Activated B cell treated with CpG ODN at 0.5 μM for 24 hours (primary cell): ENCODE data around the gene CLEC3B. TPM values are rescaled to one million over a fixed set of nuclear protein-coding genes. Genes with fewer than 3 reads are reported as not detected.

Experiments
- ATAC-seq: fragments of 200-7000 bp; cut with Tn5 transposase; one replicate; pipeline ENCODE4 v1.10.0; 2021; ENCODE audit warnings: low read depth, mild to moderate bottlenecking, moderate library complexity
- CTCF ChIA-PET: fragments of 350-600 bp; sonication (Branson Sonifier 250); formaldehyde crosslinking; loops from one replicate; lab custom pipeline; 2021; ENCODE audit warnings: antibody characterized with exemption; lab: Charles Lee
- POLR2A ChIA-PET: fragments of 350-600 bp; sonication (Branson Sonifier 250); formaldehyde crosslinking; loops from one replicate; lab custom pipeline; 2021; ENCODE audit warnings: antibody characterized with exemption; lab: Charles Lee
- DNase-seq: peaks from one replicate; pipeline ENCODE4 v3.0.0; 2022
- H3K27ac Mint-ChIP-seq: one replicate; pipeline ENCODE4 v1.8.0; 2020; ENCODE audit warnings: mixed read lengths
- H3K27me3 Mint-ChIP-seq: one replicate; pipeline ENCODE4 v1.8.0; 2021; ENCODE audit warnings: mixed read lengths
- H3K36me3 Mint-ChIP-seq: one replicate; pipeline ENCODE4 v1.8.0; 2021; ENCODE audit warnings: low read depth, mixed read lengths
- H3K4me1 Mint-ChIP-seq: one replicate; pipeline ENCODE4 v1.8.0; 2021; ENCODE audit warnings: mixed read lengths
- H3K4me3 Mint-ChIP-seq: one replicate; pipeline ENCODE4 v1.8.0; 2020; ENCODE audit warnings: mild to moderate bottlenecking, mixed read lengths
- H3K9me3 Mint-ChIP-seq: one replicate; pipeline ENCODE4 v1.8.0; 2020; ENCODE audit warnings: mixed read lengths
- intact Hi-C: fragments of 100-400 bp; cut with micrococcal nuclease; formaldehyde crosslinking; loops from one replicate; pipeline ENCODE4 v1.15.1; 2024
- total RNA-seq: library from RNA; stranded (reverse); gene quantifications from 2 replicates; pipeline ENCODE4 v1.2.3, GENCODE V29; 2022
- TF ChIP-seq, protein P1 (sequence below): fragments of 200-600 bp; IDR thresholded peaks from one replicate; pipeline ENCODE4 v1.8.0; 2022; ENCODE audit warnings: antibody characterized with exemption, mild to moderate bottlenecking

The CLEC3B gene
- total RNA-seq, 1 donor from 2014 or later, result not detected

DNA sequence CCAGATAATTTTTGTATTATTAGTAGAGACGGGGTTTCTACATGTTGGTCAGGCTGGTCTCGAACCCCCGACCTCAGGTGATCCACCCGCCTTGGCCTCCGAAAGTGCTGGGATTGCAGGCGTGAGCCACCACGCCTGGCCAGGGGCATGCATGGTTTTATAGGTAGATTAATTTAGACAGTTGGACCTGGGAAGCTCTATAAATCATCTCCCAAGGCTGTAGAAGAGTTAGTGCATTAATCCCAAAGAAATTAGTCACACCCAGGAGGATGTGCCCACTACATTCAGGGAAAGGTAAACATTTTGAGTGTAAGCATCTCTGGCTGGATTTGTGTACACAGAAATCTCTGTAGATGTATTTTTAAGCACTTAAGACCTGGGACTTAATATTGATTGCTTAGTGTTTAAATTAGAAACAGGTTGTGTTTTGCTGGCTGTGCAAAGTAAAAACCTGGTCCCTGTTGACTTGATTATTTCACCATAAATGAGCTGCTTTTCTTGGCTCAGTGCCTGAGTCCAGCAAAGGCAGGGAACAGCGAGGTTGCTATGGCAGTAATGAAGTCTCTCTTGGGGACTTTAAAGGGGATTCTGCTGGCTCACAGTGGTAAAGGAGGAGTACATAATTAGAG, 30.8 kb upstream of the CLEC3B start:
- H3K27ac Mint-ChIP-seq, result no peak overlapping the region
- peaks cover 4% of the 10 kb centered on the region for H3K4me1 Mint-ChIP-seq
- H3K9me3 Mint-ChIP-seq, result no peaks in the 10 kb centered on the region
- TF ChIP-seq, protein P1, sequence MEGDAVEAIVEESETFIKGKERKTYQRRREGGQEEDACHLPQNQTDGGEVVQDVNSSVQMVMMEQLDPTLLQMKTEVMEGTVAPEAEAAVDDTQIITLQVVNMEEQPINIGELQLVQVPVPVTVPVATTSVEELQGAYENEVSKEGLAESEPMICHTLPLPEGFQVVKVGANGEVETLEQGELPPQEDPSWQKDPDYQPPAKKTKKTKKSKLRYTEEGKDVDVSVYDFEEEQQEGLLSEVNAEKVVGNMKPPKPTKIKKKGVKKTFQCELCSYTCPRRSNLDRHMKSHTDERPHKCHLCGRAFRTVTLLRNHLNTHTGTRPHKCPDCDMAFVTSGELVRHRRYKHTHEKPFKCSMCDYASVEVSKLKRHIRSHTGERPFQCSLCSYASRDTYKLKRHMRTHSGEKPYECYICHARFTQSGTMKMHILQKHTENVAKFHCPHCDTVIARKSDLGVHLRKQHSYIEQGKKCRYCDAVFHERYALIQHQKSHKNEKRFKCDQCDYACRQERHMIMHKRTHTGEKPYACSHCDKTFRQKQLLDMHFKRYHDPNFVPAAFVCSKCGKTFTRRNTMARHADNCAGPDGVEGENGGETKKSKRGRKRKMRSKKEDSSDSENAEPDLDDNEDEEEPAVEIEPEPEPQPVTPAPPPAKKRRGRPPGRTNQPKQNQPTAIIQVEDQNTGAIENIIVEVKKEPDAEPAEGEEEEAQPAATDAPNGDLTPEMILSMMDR, result no peak
- no peaks in the 10 kb centered on the region for H3K27me3 Mint-ChIP-seq
- ChIA-PET CTCF (no interaction called here), POLR2A (no interaction called here)
- intact Hi-C loops, result no loop called here
- DNase-seq (no peak), ATAC-seq (no peak)
- no peak overlapping the region for H3K4me3 Mint-ChIP-seq
- peaks cover 94% of the 10 kb centered on the region for H3K36me3 Mint-ChIP-seq

DNA sequence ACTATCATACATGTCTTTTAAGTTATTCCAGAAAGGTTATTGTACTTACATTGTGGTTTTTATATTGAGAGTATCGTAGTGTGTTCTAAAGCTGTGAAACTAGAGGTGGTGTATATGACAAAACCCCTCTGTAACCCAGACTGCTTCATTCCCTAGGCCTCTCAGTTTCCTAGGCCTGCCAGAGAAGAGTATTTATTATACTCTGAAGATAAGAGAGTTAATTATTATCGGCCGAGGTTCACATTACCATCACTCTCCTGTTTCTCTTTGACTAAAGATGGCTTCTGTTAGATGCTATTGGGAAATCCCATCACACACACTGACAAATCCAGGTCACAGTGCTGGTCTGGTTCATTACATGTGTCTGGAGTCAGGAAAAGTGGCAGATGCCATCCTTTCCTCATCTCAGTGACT, 29.5 kb upstream of the CLEC3B start:
- CTCF ChIA-PET, result no interaction called here

DNA sequence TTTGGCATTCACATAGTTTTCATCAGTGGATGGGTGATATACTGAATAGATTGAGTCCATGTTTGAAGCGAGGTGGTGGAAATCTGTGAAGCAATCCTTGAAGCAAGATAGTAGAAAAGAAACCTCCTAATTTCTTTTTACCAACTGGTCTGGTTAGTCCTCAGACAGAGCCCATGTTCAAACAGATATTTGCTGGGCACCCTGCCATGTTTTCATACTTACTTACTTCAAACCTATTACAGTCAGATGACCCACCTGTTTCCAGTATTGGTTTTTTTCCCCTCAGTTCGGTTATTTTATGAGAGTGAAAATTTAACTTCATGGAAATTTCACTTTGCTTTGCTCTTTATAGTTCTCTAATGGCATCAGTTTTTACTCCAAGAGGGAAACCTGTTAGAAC, 26.3 kb upstream of the CLEC3B start:
- intact Hi-C loops, result no loop called here
- peaks cover 2% of the 10 kb centered on the region for H3K9me3 Mint-ChIP-seq
- peaks cover 92% of the 10 kb centered on the region for H3K36me3 Mint-ChIP-seq
- H3K27me3 Mint-ChIP-seq, result no peaks in the 10 kb centered on the region
- TF ChIP-seq, protein P1, result no peak
- no peak for ATAC-seq
- H3K27ac Mint-ChIP-seq, result no peak overlapping the region
- no peak overlapping the region for H3K4me3 Mint-ChIP-seq
- CTCF ChIA-PET, result no interaction called here
- DNase-seq, result no peak
- peaks cover 4% of the 10 kb centered on the region for H3K4me1 Mint-ChIP-seq
- POLR2A ChIA-PET, result no interaction called here

More for the DNA sequence above, 29.5 kb upstream of the CLEC3B start:
- H3K27ac Mint-ChIP-seq, result peak overlapping the region; percentile 8
- H3K9me3 Mint-ChIP-seq, result no peaks in the 10 kb centered on the region
- H3K4me3 Mint-ChIP-seq, result no peak overlapping the region
- TF ChIP-seq, protein P1, result no peak
- DNase-seq (no peak), ATAC-seq (no peak)
- peaks cover 94% of the 10 kb centered on the region for H3K36me3 Mint-ChIP-seq
- no peaks in the 10 kb centered on the region for H3K27me3 Mint-ChIP-seq
- intact Hi-C loops, result no loop called here
- POLR2A ChIA-PET, result no interaction called here
- H3K4me1 Mint-ChIP-seq, result peaks cover 4% of the 10 kb centered on the region

DNA sequence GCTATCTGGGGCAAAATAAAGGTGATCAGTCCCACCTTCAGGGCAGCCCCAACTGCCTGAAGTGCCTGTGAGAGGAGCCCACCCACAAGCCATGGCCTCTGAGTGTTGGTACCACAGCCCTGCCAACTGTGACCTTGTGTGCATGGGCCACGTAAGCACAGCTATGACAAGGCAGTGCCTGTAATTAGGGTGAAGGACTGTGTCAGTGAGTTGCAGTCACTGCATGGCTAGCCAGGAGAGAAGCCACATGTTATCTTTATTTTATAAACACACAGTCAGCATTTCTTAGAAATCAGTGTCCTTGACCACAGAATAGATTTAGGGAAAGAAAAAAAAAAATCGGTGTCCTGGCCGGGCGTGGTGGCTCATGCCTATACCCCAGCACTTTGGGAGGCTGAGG, 25.3 kb upstream of the CLEC3B start:
- H3K9me3 Mint-ChIP-seq, result peaks cover 3% of the 10 kb centered on the region
- ChIA-PET POLR2A (no interaction called here), CTCF (no interaction called here)
- ATAC-seq (no peak), DNase-seq (no peak)
- TF ChIP-seq, protein P1, result no peak
- no peaks in the 10 kb centered on the region for H3K27me3 Mint-ChIP-seq
- H3K27ac Mint-ChIP-seq, result no peak overlapping the region
- H3K36me3 Mint-ChIP-seq, result peaks cover 94% of the 10 kb centered on the region
- H3K4me3 Mint-ChIP-seq, result no peak overlapping the region
- H3K4me1 Mint-ChIP-seq, result peaks cover 4% of the 10 kb centered on the region
- intact Hi-C loops, result no loop called here

DNA sequence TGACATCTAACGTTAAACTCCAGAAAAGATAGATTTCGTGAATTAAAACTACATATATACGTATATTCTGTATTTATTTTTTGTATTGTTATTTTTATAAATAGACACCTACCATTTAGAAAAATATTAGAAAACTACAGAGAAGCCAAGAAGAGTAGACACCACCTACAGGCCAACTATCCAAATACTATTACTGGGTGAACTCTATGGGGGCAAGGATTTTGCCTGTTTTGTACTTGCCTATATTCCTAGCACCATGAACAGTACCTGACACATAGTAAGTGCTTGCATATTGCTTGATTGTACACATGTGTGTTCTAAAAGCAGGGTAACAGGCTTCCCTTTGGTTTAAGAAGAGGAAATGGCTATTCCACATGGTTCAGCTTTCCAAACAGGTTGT, 24.4 kb upstream of the CLEC3B start:
- DNase-seq (no peak), ATAC-seq (no peak)
- peaks cover 4% of the 10 kb centered on the region for H3K4me1 Mint-ChIP-seq
- intact Hi-C loops, result no loop called here
- no peak overlapping the region for H3K4me3 Mint-ChIP-seq
- POLR2A ChIA-PET, result no interaction called here
- peaks cover 3% of the 10 kb centered on the region for H3K9me3 Mint-ChIP-seq
- H3K36me3 Mint-ChIP-seq, result peaks cover 87% of the 10 kb centered on the region
- CTCF ChIA-PET, result no interaction called here
- no peaks in the 10 kb centered on the region for H3K27me3 Mint-ChIP-seq
- H3K27ac Mint-ChIP-seq, result no peak overlapping the region
- TF ChIP-seq, protein P1, result no peak
